ENCODE results near the gene NTN5.

The NTN5 gene

DNA sequence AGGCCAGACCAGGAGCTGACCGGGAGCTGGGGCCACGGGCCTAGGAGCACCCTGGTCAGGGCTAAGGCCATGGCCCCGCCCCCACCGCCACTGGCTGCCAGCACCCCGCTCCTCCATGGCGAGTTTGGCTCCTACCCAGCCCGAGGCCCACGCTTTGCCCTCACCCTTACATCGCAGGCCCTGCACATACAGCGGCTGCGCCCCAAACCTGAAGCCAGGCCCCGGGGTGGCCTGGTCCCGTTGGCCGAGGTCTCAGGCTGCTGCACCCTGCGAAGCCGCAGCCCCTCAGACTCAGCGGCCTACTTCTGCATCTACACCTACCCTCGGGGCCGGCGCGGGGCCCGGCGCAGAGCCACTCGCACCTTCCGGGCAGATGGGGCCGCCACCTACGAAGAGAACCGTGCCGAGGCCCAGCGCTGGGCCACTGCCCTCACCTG lies 46.9 kb downstream of the NTN5 start:
- TF ChIP-seq, protein P1, sequence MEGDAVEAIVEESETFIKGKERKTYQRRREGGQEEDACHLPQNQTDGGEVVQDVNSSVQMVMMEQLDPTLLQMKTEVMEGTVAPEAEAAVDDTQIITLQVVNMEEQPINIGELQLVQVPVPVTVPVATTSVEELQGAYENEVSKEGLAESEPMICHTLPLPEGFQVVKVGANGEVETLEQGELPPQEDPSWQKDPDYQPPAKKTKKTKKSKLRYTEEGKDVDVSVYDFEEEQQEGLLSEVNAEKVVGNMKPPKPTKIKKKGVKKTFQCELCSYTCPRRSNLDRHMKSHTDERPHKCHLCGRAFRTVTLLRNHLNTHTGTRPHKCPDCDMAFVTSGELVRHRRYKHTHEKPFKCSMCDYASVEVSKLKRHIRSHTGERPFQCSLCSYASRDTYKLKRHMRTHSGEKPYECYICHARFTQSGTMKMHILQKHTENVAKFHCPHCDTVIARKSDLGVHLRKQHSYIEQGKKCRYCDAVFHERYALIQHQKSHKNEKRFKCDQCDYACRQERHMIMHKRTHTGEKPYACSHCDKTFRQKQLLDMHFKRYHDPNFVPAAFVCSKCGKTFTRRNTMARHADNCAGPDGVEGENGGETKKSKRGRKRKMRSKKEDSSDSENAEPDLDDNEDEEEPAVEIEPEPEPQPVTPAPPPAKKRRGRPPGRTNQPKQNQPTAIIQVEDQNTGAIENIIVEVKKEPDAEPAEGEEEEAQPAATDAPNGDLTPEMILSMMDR (IDR thresholded peaks at IDR 0.05): no peak

DNA sequence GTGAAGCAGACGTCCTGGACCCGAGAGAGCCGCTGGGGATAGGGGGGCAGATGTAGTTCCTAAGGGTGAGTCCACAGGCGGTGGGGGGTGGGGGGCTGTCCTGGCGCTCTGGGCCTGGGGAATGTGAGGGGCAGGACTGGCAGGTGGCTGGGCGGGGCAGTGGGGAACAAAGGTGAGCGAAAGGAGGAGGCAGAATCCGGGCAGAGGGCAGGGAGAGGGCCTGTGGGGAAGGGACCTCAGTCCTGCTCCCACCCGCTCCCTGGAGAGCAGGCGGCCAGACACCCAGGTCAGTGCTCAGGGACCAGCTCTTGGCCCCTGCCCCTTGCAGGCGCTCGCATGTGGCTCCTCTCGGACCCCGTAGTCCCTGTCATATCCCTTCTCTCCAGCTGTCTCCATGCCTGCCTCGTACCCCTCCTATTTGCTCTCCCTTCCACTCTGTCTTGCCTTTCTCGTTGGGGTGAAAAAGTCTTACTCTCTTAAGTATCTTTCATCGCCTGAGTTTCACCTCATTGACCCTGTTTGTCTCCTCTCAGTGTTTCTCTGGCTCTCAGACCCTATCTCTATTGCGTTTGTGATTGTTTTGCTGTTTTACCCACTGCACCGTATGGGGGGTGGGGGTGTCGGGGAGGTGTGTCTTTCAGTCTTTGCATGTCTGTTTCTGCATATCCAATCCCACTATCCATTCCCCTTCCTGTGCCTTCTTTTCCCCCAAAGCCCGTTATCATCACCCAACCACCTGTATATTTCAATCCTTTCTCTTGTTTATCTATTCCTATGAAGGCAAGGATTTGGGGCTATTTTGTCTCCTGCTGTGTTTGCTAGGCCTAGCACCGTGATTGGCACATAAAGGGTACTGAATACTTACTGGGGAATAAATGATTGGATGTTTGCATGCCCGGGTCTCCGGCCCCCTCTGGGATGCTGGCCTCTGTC lies 47.8 kb downstream of the NTN5 start:
- TF ChIP-seq, protein P1 (IDR thresholded peaks at IDR 0.05): no peak

DNA sequence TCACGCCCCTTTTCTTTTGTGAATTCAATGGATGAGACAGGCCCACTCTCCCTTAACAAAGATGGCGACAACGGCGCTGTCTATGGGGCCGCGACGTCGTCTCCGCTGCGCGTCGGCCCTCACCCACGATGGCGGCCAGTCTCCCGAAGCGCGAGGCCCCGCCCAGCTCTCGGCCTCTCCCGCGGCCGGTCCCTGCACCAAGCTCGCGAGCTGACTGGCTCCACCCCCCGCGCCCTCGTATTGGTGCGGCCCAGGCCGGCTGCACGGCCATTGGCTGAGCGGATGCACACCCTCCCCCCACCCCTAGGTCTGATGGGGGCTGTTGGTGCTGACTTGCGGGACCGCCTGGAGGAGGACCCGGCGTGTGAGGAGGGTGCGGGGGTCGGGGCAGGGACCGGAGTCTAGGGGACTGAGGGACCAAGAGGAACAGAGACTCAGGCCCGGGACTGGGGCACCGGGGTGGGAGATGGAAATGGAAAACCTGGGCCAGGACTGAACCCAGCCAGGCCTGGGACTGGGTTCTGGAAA lies 48.7 kb downstream of the NTN5 start:
- TF ChIP-seq, protein P1 (IDR thresholded peaks at IDR 0.05): no peak

DNA sequence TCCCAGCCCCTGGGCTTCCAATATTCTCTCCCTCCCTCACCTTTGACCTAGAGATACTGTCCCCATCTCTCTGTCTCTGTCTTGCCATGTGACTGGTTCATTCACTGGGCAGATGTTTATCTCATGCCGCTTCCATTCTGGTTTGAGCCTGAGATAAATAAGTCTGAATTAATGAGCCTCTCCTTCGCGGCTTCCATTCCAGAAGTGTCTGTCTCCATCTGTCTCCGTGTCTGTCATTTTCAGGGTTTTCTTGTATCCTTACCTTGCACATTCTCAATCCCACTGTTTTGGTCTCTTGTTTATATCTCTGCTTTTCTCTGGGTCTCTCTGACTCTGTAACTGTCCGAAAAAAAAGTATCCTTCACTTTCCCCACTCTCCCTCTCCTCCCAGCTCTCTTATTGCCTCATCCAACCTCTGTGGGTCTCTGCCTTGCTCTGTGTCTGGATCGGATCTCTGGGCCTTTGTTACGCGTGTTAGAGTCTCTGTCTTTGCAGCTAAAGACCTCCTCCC lies 49.2 kb downstream of the NTN5 start:
- TF ChIP-seq, protein P1 (IDR thresholded peaks at IDR 0.05): no peak

DNA sequence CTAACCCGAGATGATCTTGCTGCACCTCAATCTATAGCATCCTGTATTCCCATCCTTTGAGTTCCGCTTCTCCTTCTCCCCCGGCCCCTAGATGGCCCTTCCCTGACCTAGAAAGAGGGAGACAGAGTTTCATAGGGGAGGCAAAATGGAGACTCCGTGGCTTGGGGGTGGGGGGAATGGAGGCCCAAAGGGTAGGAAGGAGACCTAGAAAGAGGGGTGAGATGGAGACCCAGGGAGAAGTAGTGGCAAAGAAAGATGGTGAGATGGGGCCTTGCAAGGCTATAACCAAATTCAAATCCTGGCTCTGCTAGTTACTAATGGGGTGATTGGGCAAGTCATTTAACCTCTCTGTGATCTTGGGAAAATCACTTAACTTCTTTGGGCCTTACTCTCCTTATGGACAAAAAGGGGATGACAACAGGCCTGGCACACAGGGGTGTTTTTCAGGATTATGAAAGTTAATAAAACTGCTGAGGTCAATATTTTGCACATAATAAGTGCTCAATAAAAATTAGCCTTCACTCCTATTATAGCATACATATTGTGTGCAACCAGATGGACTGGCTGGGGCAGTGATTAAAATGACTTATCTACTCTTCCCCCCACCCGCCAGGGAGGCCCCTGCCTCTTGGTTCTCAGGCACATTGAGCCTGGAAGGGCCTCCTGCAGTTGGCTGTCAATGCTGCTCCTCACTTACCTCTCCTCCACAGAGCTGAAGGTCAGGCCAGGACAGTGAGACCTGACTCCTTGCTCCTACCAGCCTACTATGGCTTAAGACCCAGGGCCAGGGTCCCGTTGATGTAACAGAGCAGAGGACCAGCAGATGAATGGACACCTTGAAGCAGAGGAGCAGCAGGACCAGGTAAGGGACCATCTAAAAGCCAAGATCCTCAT lies 52.9 kb downstream of the NTN5 start:
- TF ChIP-seq, protein P1 (IDR thresholded peaks at IDR 0.05): no peak

DNA sequence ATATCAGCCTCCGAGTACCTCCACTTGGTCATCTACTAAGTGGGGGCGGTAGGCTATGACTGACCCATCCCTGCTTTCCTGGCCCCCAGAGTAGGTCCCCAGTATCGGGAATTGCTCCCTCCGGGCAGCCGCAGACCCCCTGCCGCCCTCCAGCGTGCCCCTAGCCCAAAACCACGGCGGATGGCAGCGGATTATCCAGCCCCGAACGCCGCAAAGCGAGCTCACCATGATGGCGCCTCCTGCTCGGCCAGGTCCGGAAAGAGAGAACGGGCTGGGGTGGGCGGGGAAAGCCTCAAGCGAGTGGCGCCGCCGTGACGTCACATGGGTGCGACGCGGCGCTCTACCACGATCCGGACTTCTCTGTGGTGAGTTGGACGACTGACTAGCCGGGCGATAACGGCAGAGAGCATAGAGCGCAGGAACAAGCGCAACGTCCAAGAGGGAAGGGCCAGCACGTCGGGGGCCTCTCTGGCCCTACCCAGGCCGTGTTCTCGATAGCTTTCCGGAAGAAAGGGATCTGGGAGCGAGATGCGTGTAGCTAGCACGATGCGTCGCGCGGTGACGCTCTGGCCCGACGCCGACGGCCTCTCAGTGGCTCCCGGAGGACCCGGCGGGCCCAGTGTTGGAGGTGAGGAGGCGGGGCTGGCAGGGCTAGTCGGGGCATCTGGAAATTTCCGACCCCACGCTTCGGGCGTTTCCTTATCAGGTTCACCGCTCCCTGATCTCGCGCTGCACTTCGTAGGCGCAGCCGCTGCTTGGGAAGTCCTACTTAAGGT lies 53.7 kb downstream of the NTN5 start, which contains the start of the genes RPL18 and SPHK2:
Gene RPL18, minus strand, starts transcription at position 263 of the 776 bp plus-strand sequence. Its CDS starts 35 bp downstream, at position 228.
Gene SPHK2, plus strand, starts transcription at position 591 of the 776 bp plus-strand sequence. CDS start 1,009 bp downstream, outside the sequence.
- TF ChIP-seq, protein P1 (IDR thresholded peaks at IDR 0.05): no peak
